IMR-90 (cell line): ENCODE data around the gene TUSC2. TPM values are rescaled to one million over a fixed set of nuclear protein-coding genes. Genes with fewer than 3 reads are reported as not detected.

Experiments
- ATAC-seq: fragments of 200-7000 bp; cut with Tn5 transposase; 2 replicates; pipeline ENCODE4 v1.9.1; 2020; ENCODE audit warnings: low read depth, mild to moderate bottlenecking, moderate library complexity
- BruUV-seq: library from RNA; stranded (reverse); fragments of 400-500 nt; replicated peaks from 2 replicates; lab custom pipeline; 2021; lab: Mats Ljungman, UMichigan
- CTCF ChIA-PET: fragments of 300-600 bp; formaldehyde crosslinking; extraction: SDS; loops from one replicate; lab custom pipeline; 2021; ENCODE audit warnings: antibody characterized with exemption; lab: Yijun Ruan, JAX
- POLR2A ChIA-PET: fragments of 300-600 bp; sonication (Branson Sonifier 250); formaldehyde crosslinking; loops from one replicate; lab custom pipeline; 2022; ENCODE audit warnings: antibody characterized with exemption; ENCODE audit not compliant: unreplicated experiment; lab: Charles Lee
- DNase-seq: peaks from one replicate; pipeline ENCODE4 v3.0.0; 2013
- H2AFZ ChIP-seq: replicated peaks from 2 replicates; pipeline ENCODE3; 2013; ENCODE audit warnings: low read length, mild to moderate bottlenecking; ENCODE audit not compliant: poor library complexity
- H2AK5ac ChIP-seq: 2 replicates; pipeline ENCODE4 v1.6.1; 2013; ENCODE audit warnings: low read depth, low read length, inconsistent platforms
- H2AK9ac ChIP-seq: replicated peaks from 2 replicates; pipeline ENCODE3; 2013; ENCODE audit warnings: mild to moderate bottlenecking, low read depth, low read length, moderate library complexity; ENCODE audit not compliant: poor library complexity
- H2BK120ac ChIP-seq: 2 replicates; pipeline ENCODE4 v1.6.1; 2013; ENCODE audit warnings: low read depth, low read length, inconsistent platforms
- H2BK15ac ChIP-seq: 3 replicates; pipeline ENCODE4 v1.6.1; 2013; ENCODE audit warnings: low read depth, low read length, inconsistent platforms
- H2BK20ac ChIP-seq: 2 replicates; pipeline ENCODE4 v1.6.1; 2013; ENCODE audit warnings: low read depth, mild to moderate bottlenecking, inconsistent platforms, low read length, moderate library complexity
- H2BK5ac ChIP-seq: 2 replicates; pipeline ENCODE4 v1.6.1; 2013; ENCODE audit warnings: mild to moderate bottlenecking, low read depth, low read length, inconsistent platforms; ENCODE audit not compliant: poor library complexity, severe bottlenecking
- H3K14ac ChIP-seq: replicated peaks from 2 replicates; pipeline ENCODE4 v1.6.1; 2013; ENCODE audit warnings: low read depth, low read length, inconsistent platforms
- H3K18ac ChIP-seq: 2 replicates; pipeline ENCODE4 v1.6.1; 2013; ENCODE audit warnings: low read depth, low read length, control low read depth
- H3K23ac ChIP-seq: 2 replicates; pipeline ENCODE4 v1.6.1; 2013; ENCODE audit warnings: low read depth, low read length, inconsistent platforms
- H3K27ac ChIP-seq: 2 replicates; pipeline ENCODE4 v1.5.1; 2013; ENCODE audit warnings: mild to moderate bottlenecking, control low read depth, low read length; ENCODE audit not compliant: insufficient read depth
- H3K27me3 ChIP-seq: 2 replicates; pipeline ENCODE4 v1.6.1; 2013; ENCODE audit warnings: low read length; ENCODE audit not compliant: control insufficient read depth, insufficient read depth
- H3K36me3 ChIP-seq: 2 replicates; pipeline ENCODE4 v1.6.1; 2013; ENCODE audit warnings: low read length, mixed read lengths; ENCODE audit not compliant: control insufficient read depth, insufficient read depth
- H3K4ac ChIP-seq: 2 replicates; pipeline ENCODE4 v1.6.1; 2013; ENCODE audit warnings: low read depth, low read length, inconsistent platforms
- H3K4me1 ChIP-seq: 2 replicates; pipeline ENCODE4 v1.6.1; 2013; ENCODE audit warnings: low read length, mixed read lengths; ENCODE audit not compliant: control insufficient read depth, insufficient read depth
- H3K4me2 ChIP-seq: 2 replicates; pipeline ENCODE4 v1.6.1; 2013; ENCODE audit warnings: low read depth, mild to moderate bottlenecking, control low read depth, low read length, moderate library complexity
- H3K4me3 ChIP-seq: 2 replicates; pipeline ENCODE4 v1.5.1; 2013; ENCODE audit warnings: low read depth, mild to moderate bottlenecking, control low read depth, low read length, moderate library complexity; ENCODE audit not compliant: insufficient read depth
- H3K56ac ChIP-seq: 2 replicates; pipeline ENCODE4 v1.6.1; 2013; ENCODE audit warnings: low read length, inconsistent platforms; ENCODE audit not compliant: insufficient read depth; ENCODE audit errors: extremely low read depth
- H3K79me1 ChIP-seq, 2 experiments: 2 replicates each; pipeline ENCODE4 v1.6.1; 2013; ENCODE audit warnings: low read length in 2 of 2, inconsistent platforms in 1 of 2, low read depth in 1 of 2
- H3K9ac ChIP-seq: 2 replicates; pipeline ENCODE4 v1.6.1; 2013; ENCODE audit warnings: low read depth, low read length, control low read depth
- H3K9me1 ChIP-seq: 2 replicates; pipeline ENCODE4 v1.6.1; 2013; ENCODE audit warnings: low read length, inconsistent platforms; ENCODE audit not compliant: insufficient read depth
- H3K9me3 ChIP-seq: 2 replicates; pipeline ENCODE4 v1.6.1; 2013; ENCODE audit warnings: low read length; ENCODE audit not compliant: control insufficient read depth, insufficient read depth
- H4K20me1 ChIP-seq: 2 replicates; pipeline ENCODE4 v1.6.1; 2013; ENCODE audit warnings: low read length, inconsistent platforms; ENCODE audit not compliant: insufficient read depth
- H4K5ac ChIP-seq: 2 replicates; pipeline ENCODE4 v1.6.1; 2013; ENCODE audit warnings: mild to moderate bottlenecking, low read depth, low read length, control low read depth
- H4K8ac ChIP-seq, 2 experiments: 2 replicates each; pipeline ENCODE4 v1.6.1; 2013; ENCODE audit warnings: low read depth in 2 of 2, low read length in 2 of 2, control low read depth in 1 of 2, inconsistent platforms in 1 of 2
- H4K91ac ChIP-seq: 2 replicates; pipeline ENCODE4 v1.6.1; 2013; ENCODE audit warnings: low read depth, low read length, inconsistent platforms; ENCODE audit not compliant: insufficient read depth
- BHLHE40 ChIP-seq: fragments of 150-350 bp; IDR thresholded peaks from 2 replicates; pipeline ENCODE4 v1.6.1; 2016; ENCODE audit warnings: mild to moderate bottlenecking, low read depth, low read length
- CEBPB ChIP-seq: IDR thresholded peaks from 2 replicates; pipeline ENCODE4 v1.6.1; 2012; ENCODE audit warnings: low read depth, low read length, improper control_type of control experiment
- CHD1 ChIP-seq: IDR thresholded peaks from 2 replicates; pipeline ENCODE4 v1.6.1; 2012; ENCODE audit warnings: low read depth, low read length, improper control_type of control experiment
- FOS ChIP-seq: fragments of 150-350 bp; IDR thresholded peaks from 2 replicates; pipeline ENCODE4 v1.6.1; 2016; ENCODE audit warnings: low read depth, low read length
- MAFK ChIP-seq: IDR thresholded peaks from 2 replicates; pipeline ENCODE4 v1.6.1; 2012; ENCODE audit warnings: low read depth, low read length, improper control_type of control experiment
- MAZ ChIP-seq: IDR thresholded peaks from 2 replicates; pipeline ENCODE4 v1.6.1; 2012; ENCODE audit warnings: low read depth, mild to moderate bottlenecking, low read length, improper control_type of control experiment, moderate library complexity, borderline replicate concordance
- MXI1 ChIP-seq: IDR thresholded peaks from 2 replicates; pipeline ENCODE4 v1.6.1; 2012; ENCODE audit warnings: low read depth, mild to moderate bottlenecking, low read length, moderate library complexity, borderline replicate concordance
- NFE2L2 ChIP-seq: fragments of 150-350 bp; IDR thresholded peaks from 2 replicates; pipeline ENCODE4 v1.6.1; 2016; ENCODE audit warnings: low read depth, mild to moderate bottlenecking, low read length
- POLR2A ChIP-seq: IDR thresholded peaks from 2 replicates; pipeline ENCODE4 v1.6.1; 2012; ENCODE audit warnings: mild to moderate bottlenecking, low read depth, low read length
- RAD21 ChIP-seq: IDR thresholded peaks from 2 replicates; pipeline ENCODE4 v1.6.1; 2012; ENCODE audit warnings: low read length, improper control_type of control experiment
- RCOR1 ChIP-seq: IDR thresholded peaks from 2 replicates; pipeline ENCODE4 v1.6.1; 2012; ENCODE audit warnings: mild to moderate bottlenecking, low read length, improper control_type of control experiment; ENCODE audit not compliant: insufficient replicate concordance
- RFX5 ChIP-seq: IDR thresholded peaks from 2 replicates; pipeline ENCODE4 v1.8.0; 2012; ENCODE audit warnings: low read depth, mild to moderate bottlenecking, low read length, moderate library complexity
- SMC3 ChIP-seq: fragments of 150-350 bp; IDR thresholded peaks from 2 replicates; pipeline ENCODE4 v1.6.1; 2016; ENCODE audit warnings: low read depth, mild to moderate bottlenecking, antibody characterized with exemption, low read length, moderate library complexity
- USF2 ChIP-seq: fragments of 150-350 bp; IDR thresholded peaks from 2 replicates; pipeline ENCODE4 v1.6.1; 2017; ENCODE audit warnings: mild to moderate bottlenecking, antibody characterized with exemption, low read length, low read depth
- WGBS, 2 experiments: methylation state at CpG; one replicate each; pipeline versions ENCODE4 v1.1.5 to v1.1.7; 2013; ENCODE audit warnings: missing lambda C conversion rate in 2 of 2; ENCODE audit not compliant: insufficient read length in 1 of 2; ENCODE audit errors: extremely low coverage in 2 of 2; 5-methylcytosine and 5-hydroxymethylcytosine counted together
- dilution Hi-C: fragments of 300-500 bp; cut with HindIII; formaldehyde crosslinking; loops from one replicate; pipeline ENCODE4 v1.14.3; 2018; ENCODE audit warnings: low sequenced_read_pairs; ENCODE audit not compliant: unreplicated experiment
- in situ Hi-C: fragments of 300-500 bp; cut with MboI; formaldehyde crosslinking; loops from 3 replicates; pipeline ENCODE4 v1.14.3; 2019; ENCODE audit warnings: low sequenced_read_pairs, inconsistent platforms, mixed read lengths
- intact Hi-C: fragments of 100-400 bp; cut with micrococcal nuclease; formaldehyde crosslinking; loops from 2 replicates; pipeline ENCODE4 v1.10.0; 2022
- polyA plus RNA-seq, 3 experiments: library from polyadenylated mRNA; depleted of rRNA; stranded (reverse); fragments of >200 nt; gene quantifications; 2 replicates each; pipeline ENCODE4 v1.2.3, GENCODE V29; 2012; ENCODE audit warnings: low replicate concordance in 1 of 3
- total RNA-seq: library from RNA; depleted of rRNA; stranded (reverse); fragments of >200 nt; gene quantifications from 2 replicates; pipeline ENCODE4 v1.2.3, GENCODE V29; 2012
- TF ChIP-seq, protein P1 (sequence below): fragments of 150-350 bp; IDR thresholded peaks from 2 replicates; pipeline ENCODE4 v1.6.1; 2016; ENCODE audit warnings: low read depth, mild to moderate bottlenecking, low read length, moderate library complexity, borderline replicate concordance
- TF ChIP-seq, protein P2 (sequence below): conservative IDR thresholded peaks from 2 replicates; pipeline ENCODE4 v1.5.1; 2012; ENCODE audit warnings: mild to moderate bottlenecking, low read depth, low read length, improper control_type of control experiment

The TUSC2 gene
- total and polyA plus RNA-seq, 2 of the 4 experiments (the other 2 are of a cell fraction), result 13.4 to 24.0 TPM

DNA sequence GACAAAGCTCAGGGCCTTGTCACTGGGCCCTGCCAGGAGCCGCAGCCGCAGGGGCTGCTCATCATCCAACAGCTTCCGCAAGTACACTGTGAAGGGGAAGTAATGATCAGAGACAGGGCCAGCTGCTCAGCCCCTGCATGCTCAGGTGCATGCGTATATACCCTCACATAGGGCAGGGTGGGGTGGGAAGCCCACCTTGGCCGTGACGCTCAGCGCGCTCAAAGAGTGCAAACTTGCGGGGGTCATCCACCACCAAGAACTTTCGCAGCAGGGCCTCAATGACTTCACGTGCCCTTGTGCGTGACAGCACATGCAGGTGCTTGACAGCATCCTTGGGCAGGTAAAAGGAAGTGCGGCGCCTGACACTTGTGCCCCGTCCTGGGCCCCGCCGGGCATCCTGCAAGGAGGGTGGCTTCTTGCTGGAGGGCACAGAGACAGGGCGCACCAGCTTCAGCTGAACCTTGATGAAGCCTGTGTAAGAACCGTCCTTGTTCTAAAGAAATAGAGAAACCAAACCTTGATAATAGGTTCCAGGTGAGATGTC is 3.4 kb upstream of the TUSC2 start:
- dilution Hi-C loops, result no loop called here
- Histone ChIP-seq H2AK9ac (no peak overlapping the region), H2AFZ (no peak overlapping the region), H3K9ac (no peak overlapping the region), H3K18ac (no peak overlapping the region), H3K56ac (no peak overlapping the region), H3K9me3 (no peaks in the 10 kb centered on the region), H3K23ac (no peak overlapping the region), H3K4me2 (no peak overlapping the region), H4K91ac (no peak overlapping the region), H2AK5ac (no peak overlapping the region), H3K36me3 (peaks cover 32% of the 10 kb centered on the region), H3K4me1 (peaks cover 21% of the 10 kb centered on the region), H3K27ac (no peak overlapping the region), H4K8ac (no peak overlapping the region), H2BK20ac (no peak overlapping the region), H3K4ac (no peak overlapping the region), H3K14ac (no peak overlapping the region), H4K20me1 (peaks cover 55% of the 10 kb centered on the region), H2BK5ac (no peak overlapping the region), H3K27me3 (no peaks in the 10 kb centered on the region), H2BK120ac (no peak overlapping the region), H3K4me3 (no peak overlapping the region), H4K5ac (no peak overlapping the region), H3K79me1 (peaks cover 40 to 62% of the 10 kb centered on the region in 2 experiments), H2BK15ac (no peak overlapping the region), H3K9me1 (peaks cover 16% of the 10 kb centered on the region)
- CTCF ChIA-PET, result no interaction called here
- intact Hi-C loops, result no loop called here
- TF ChIP-seq SMC3 (no peak), MAFK (no peak), POLR2A (no peak), CHD1 (no peak), BHLHE40 (no peak), USF2 (no peak), RCOR1 (no peak), MAZ (no peak), RAD21 (no peak), CEBPB (no peak), FOS (no peak), RFX5 (no peak), NFE2L2 (no peak), MXI1 (no peak)
- TF ChIP-seq, protein P1, sequence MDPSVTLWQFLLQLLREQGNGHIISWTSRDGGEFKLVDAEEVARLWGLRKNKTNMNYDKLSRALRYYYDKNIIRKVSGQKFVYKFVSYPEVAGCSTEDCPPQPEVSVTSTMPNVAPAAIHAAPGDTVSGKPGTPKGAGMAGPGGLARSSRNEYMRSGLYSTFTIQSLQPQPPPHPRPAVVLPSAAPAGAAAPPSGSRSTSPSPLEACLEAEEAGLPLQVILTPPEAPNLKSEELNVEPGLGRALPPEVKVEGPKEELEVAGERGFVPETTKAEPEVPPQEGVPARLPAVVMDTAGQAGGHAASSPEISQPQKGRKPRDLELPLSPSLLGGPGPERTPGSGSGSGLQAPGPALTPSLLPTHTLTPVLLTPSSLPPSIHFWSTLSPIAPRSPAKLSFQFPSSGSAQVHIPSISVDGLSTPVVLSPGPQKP, result no peak
- TF ChIP-seq, protein P2, sequence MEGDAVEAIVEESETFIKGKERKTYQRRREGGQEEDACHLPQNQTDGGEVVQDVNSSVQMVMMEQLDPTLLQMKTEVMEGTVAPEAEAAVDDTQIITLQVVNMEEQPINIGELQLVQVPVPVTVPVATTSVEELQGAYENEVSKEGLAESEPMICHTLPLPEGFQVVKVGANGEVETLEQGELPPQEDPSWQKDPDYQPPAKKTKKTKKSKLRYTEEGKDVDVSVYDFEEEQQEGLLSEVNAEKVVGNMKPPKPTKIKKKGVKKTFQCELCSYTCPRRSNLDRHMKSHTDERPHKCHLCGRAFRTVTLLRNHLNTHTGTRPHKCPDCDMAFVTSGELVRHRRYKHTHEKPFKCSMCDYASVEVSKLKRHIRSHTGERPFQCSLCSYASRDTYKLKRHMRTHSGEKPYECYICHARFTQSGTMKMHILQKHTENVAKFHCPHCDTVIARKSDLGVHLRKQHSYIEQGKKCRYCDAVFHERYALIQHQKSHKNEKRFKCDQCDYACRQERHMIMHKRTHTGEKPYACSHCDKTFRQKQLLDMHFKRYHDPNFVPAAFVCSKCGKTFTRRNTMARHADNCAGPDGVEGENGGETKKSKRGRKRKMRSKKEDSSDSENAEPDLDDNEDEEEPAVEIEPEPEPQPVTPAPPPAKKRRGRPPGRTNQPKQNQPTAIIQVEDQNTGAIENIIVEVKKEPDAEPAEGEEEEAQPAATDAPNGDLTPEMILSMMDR, result no peak
- in situ Hi-C loops, result loop anchor here (25.0 kb wide), 3 partner anchors 1056 to 1831 kb away; partner anchors contain the start of genes ABHD14B, GPR62, MANF and PCBP4
- POLR2A ChIA-PET, result no interaction called here
- no TSS peak for BruUV-seq
- no peak for DNase-seq
- ATAC-seq, result no peak
- 99% methylated on average over 11 of the region's 19 CpGs; no CpG with 5 or more reads in 1 of the 2 experiments for WGBS, 2 experiments
